CD8-positive, alpha-beta memory T cell (primary cell): ENCODE data around the gene SPRR2A. TPM values are rescaled to one million over a fixed set of nuclear protein-coding genes. Genes with fewer than 3 reads are reported as not detected.
"Not testable (repeated sequence)": the region's sequence is repeated elsewhere in the genome, so short reads cannot be mapped to it uniquely, and the experiment has no call there.

Source experiments
- CTCF ChIA-PET: fragments of 350-600 bp; sonication (Branson Sonifier 250); formaldehyde crosslinking; loops from one replicate; lab custom pipeline; 2021; ENCODE audit warnings: antibody characterized with exemption; lab: Charles Lee
- POLR2A ChIA-PET: fragments of 350-600 bp; sonication (Branson Sonifier 250); formaldehyde crosslinking; loops from one replicate; lab custom pipeline; 2021; ENCODE audit warnings: antibody characterized with exemption; lab: Charles Lee
- DNase-seq, 5 donors: peaks; one replicate each; pipeline versions ENCODE4 v3.0.0 to v3.0.0-alpha.2; 2020 to 2022; ENCODE audit warnings: mixed read lengths in 1 of 5
- H3K27ac ChIP-seq: one replicate; pipeline ENCODE4 v1.7.0; 2013; ENCODE audit warnings: low read depth, mild to moderate bottlenecking, low read length, moderate library complexity
- H3K27me3 ChIP-seq: 2 replicates; pipeline ENCODE4 v1.7.0; 2013; ENCODE audit warnings: low read length, mild to moderate bottlenecking; ENCODE audit not compliant: insufficient read depth, poor library complexity, severe bottlenecking
- H3K36me3 ChIP-seq: 2 replicates; pipeline ENCODE4 v1.7.0; 2013; ENCODE audit warnings: mild to moderate bottlenecking, low read length, moderate library complexity; ENCODE audit not compliant: insufficient read depth
- H3K4me1 ChIP-seq: 2 replicates; pipeline ENCODE4 v1.7.0; 2013; ENCODE audit warnings: mild to moderate bottlenecking, low read length, moderate library complexity; ENCODE audit not compliant: insufficient read depth
- H3K4me3 ChIP-seq: 2 replicates; pipeline ENCODE4 v1.7.0; 2013; ENCODE audit warnings: mild to moderate bottlenecking, low read length
- H3K9me3 ChIP-seq: 2 replicates; pipeline ENCODE4 v1.7.0; 2013; ENCODE audit warnings: mild to moderate bottlenecking, low read length
- H3K27ac Mint-ChIP-seq, 8 donors: one replicate each; pipeline ENCODE4 v1.8.0; 2020 to 2021; ENCODE audit warnings: mixed read lengths in 8 of 8, mild to moderate bottlenecking in 6 of 8, inconsistent platforms in 3 of 8, moderate library complexity in 3 of 8
- H3K27me3 Mint-ChIP-seq, 2 donors: one replicate each; pipeline ENCODE4 v1.8.0; 2020 to 2021; ENCODE audit warnings: mixed read lengths in 2 of 2, mild to moderate bottlenecking in 1 of 2, moderate library complexity in 1 of 2
- H3K36me3 Mint-ChIP-seq, 3 donors: one replicate each; pipeline ENCODE4 v1.8.0; 2020 to 2021; ENCODE audit warnings: mixed read lengths in 3 of 3, inconsistent platforms in 1 of 3, mild to moderate bottlenecking in 1 of 3
- H3K4me1 Mint-ChIP-seq, 3 donors: one replicate each; pipeline ENCODE4 v1.8.0; 2020 to 2021; ENCODE audit warnings: mixed read lengths in 3 of 3, inconsistent platforms in 1 of 3, mild to moderate bottlenecking in 1 of 3
- H3K4me3 Mint-ChIP-seq, 7 donors: one replicate each; pipeline ENCODE4 v1.8.0; 2020 to 2021; ENCODE audit warnings: mixed read lengths in 7 of 7, mild to moderate bottlenecking in 6 of 7, moderate library complexity in 4 of 7, inconsistent platforms in 2 of 7
- H3K9me3 Mint-ChIP-seq, 5 donors: one replicate each; pipeline ENCODE4 v1.8.0; 2020 to 2022; ENCODE audit warnings: mixed read lengths in 5 of 5, mild to moderate bottlenecking in 3 of 5, moderate library complexity in 2 of 5, inconsistent platforms in 1 of 5
- polyA plus RNA-seq: library from polyadenylated mRNA; unstranded; fragments of 300-500 nt; fragmentation: Illumina TruSeq; gene quantifications from one replicate; pipeline ENCODE4 v1.2.3, GENCODE V29; 2021
- total RNA-seq, 2 experiments: library from RNA; stranded (reverse); gene quantifications; one replicate each; pipeline ENCODE4 v1.2.3, GENCODE V29; 2021

SPRR2A gene
- total and polyA plus RNA-seq, 3 experiments from 2014 or later: not detected

DNA sequence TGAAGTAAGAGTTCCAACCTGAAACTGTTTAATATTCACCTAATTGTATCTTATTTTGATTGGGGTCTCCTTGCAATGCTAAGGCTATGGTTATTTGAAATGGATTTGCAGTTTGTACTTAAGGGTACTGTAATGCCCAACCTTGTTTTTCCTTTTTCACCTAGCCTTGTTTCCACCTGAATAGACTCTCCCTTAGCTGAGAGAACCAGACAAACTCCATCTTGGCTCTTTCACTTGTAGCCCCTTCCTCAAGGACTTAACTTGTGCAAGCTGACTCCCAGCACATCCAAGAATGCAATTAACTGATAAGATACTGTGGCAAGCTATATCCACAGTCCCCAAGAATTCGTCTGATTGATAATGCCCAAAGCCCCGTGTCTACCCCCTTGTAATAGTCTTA lies 35.5 kb downstream of the SPRR2A start:
- CTCF ChIA-PET, H3K36me3 ChIP-seq, H3K27ac ChIP-seq, H3K9me3 ChIP-seq, H3K9me3 Mint-ChIP-seq, H3K4me3 ChIP-seq, H3K27me3 ChIP-seq, H3K27ac Mint-ChIP-seq, POLR2A ChIA-PET, H3K4me1 Mint-ChIP-seq, DNase-seq, H3K36me3 Mint-ChIP-seq, H3K4me3 Mint-ChIP-seq, H3K4me1 ChIP-seq: not testable (repeated sequence)
- peaks cover 10 to 34% of the 10 kb centered on the region in 2 donors for H3K27me3 Mint-ChIP-seq

DNA sequence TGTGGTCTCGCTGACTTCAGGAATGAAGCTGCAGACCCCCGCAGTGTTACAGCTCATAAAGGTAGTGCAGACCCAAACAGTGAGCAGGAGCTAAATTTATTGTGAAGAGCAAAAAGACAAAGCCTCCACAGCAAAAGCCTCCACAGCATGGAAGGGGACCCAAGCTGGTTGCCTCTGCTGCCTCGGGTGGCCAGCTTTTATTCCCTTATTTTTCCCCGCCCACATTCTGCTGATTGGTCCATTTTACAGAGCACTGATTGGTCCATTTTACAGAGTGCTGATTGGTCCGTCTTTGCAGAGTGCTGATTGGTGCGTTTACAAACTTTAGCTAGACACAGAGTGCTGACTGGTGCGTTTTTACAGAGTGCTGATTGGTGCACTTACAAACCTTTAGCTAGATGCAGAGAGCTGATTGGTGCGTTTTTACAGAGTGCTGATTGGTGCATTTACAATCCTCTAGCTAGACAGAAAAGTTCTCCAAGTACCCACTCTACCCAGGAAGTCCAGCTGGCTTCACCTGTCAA lies 46.0 kb downstream of the SPRR2A start:
- H3K27me3 ChIP-seq, H3K4me3 Mint-ChIP-seq, H3K9me3 Mint-ChIP-seq, H3K4me1 ChIP-seq, POLR2A ChIA-PET, H3K27ac ChIP-seq, H3K9me3 ChIP-seq, CTCF ChIA-PET, H3K4me1 Mint-ChIP-seq, DNase-seq, H3K36me3 ChIP-seq, H3K27me3 Mint-ChIP-seq, H3K4me3 ChIP-seq, H3K36me3 Mint-ChIP-seq, H3K27ac Mint-ChIP-seq: not testable (repeated sequence)

Other genes with a start within 250 kb of the SPRR2A start
- not detected for gene LCE1B, start 245.5 kb downstream of the SPRR2A start, total RNA-seq
- not detected for gene LCE1B, start 245.5 kb downstream of the SPRR2A start, polyA plus RNA-seq
- gene LCE1A, start 230.0 kb downstream of the SPRR2A start, total RNA-seq: not detected
- not detected for gene LCE1A, start 230.0 kb downstream of the SPRR2A start, polyA plus RNA-seq
- gene LCE6A, start 214.7 kb downstream of the SPRR2A start, total RNA-seq: not detected
- not detected for gene LCE6A, start 214.7 kb downstream of the SPRR2A start, polyA plus RNA-seq
- gene LCE7A, start 197.5 kb downstream of the SPRR2A start, total RNA-seq: not detected
- not detected for gene LCE7A, start 197.5 kb downstream of the SPRR2A start, polyA plus RNA-seq
- gene SMCP, start 179.2 kb downstream of the SPRR2A start, total RNA-seq: not detected
- gene SMCP, start 179.2 kb downstream of the SPRR2A start, polyA plus RNA-seq: not detected
- gene IVL, start 149.0 kb downstream of the SPRR2A start, total RNA-seq: not detected
- not detected for gene IVL, start 149.0 kb downstream of the SPRR2A start, polyA plus RNA-seq
- gene SPRR5, start 110.3 kb downstream of the SPRR2A start, total RNA-seq: not detected
- gene SPRR5, start 110.3 kb downstream of the SPRR2A start, polyA plus RNA-seq: not detected
- not detected for gene SPRR4, start 86.9 kb downstream of the SPRR2A start, total RNA-seq
- gene SPRR4, start 86.9 kb downstream of the SPRR2A start, polyA plus RNA-seq: not detected
- gene SPRR1A, start 73.4 kb downstream of the SPRR2A start, total RNA-seq: not detected
- gene SPRR1A, start 73.4 kb downstream of the SPRR2A start, polyA plus RNA-seq: not detected
- not detected for gene SPRR3, start 55.8 kb downstream of the SPRR2A start, total RNA-seq
- gene SPRR3, start 55.8 kb downstream of the SPRR2A start, polyA plus RNA-seq: not detected
- gene SPRR1B, start 26.3 kb downstream of the SPRR2A start, total RNA-seq: not detected
- gene SPRR1B, start 26.3 kb downstream of the SPRR2A start, polyA plus RNA-seq: not detected
- gene SPRR2D, start 16.4 kb downstream of the SPRR2A start, total RNA-seq: not detected
- gene SPRR2D, start 16.4 kb downstream of the SPRR2A start, polyA plus RNA-seq: not detected
- gene SPRR2B, start 14.1 kb upstream of the SPRR2A start, total RNA-seq: not detected
- not detected for gene SPRR2B, start 14.1 kb upstream of the SPRR2A start, polyA plus RNA-seq
- gene SPRR2E, start 37.0 kb upstream of the SPRR2A start, total RNA-seq: not detected
- not detected for gene SPRR2E, start 37.0 kb upstream of the SPRR2A start, polyA plus RNA-seq
- not detected for gene SPRR2F, start 56.0 kb upstream of the SPRR2A start, total RNA-seq
- gene SPRR2F, start 56.0 kb upstream of the SPRR2A start, polyA plus RNA-seq: not detected
- gene SPRR2G, start 93.4 kb upstream of the SPRR2A start, total RNA-seq: not detected
- gene SPRR2G, start 93.4 kb upstream of the SPRR2A start, polyA plus RNA-seq: not detected
- not detected for gene LELP1, start 145.9 kb upstream of the SPRR2A start, total RNA-seq
- not detected for gene LELP1, start 145.9 kb upstream of the SPRR2A start, polyA plus RNA-seq
- gene PRR9, start 160.1 kb upstream of the SPRR2A start, total RNA-seq: not detected
- not detected for gene PRR9, start 160.1 kb upstream of the SPRR2A start, polyA plus RNA-seq
- gene LORICRIN, start 202.2 kb upstream of the SPRR2A start, total RNA-seq: not detected
- gene LORICRIN, start 202.2 kb upstream of the SPRR2A start, polyA plus RNA-seq: not detected